ENCODE data around the gene TPH2. TPM values are rescaled to one million over a fixed set of nuclear protein-coding genes. Genes with fewer than 3 reads are reported as not detected.

TPH2 gene
- total and polyA plus RNA-seq, 10 donors, result 0.06 to 7.2 (median 1.5) TPM; not detected in 4

- intact Hi-C loops (cut with DNase I; ENCODE audit: low total_unique reads), result no loop called here
Measured at GRCh38 chr12:72018036-72018435, 79.4 kb downstream of the TPH2 start.

DNA sequence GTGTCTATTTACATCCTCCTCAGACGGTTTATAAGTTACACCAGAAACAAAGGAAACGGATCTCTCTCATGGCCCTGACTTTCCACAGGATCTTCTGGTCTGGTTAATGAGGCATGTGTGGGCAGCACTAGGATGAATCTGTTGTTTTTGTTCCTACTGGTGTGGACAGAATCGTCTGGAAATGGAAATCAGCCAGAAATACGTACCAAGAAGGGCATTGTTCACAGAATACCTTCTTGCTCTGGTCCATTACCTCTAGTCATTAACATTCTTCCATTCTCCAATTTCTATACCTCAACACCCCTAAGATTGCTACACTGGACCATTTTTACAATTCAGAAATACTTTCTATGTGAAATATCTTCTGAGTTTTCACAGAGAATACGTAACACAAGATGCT lies 86.0 kb downstream of the TPH2 start:
- intact Hi-C loops (cut with DNase I; ENCODE audit: low total_unique reads), result no loop called here
- Histone ChIP-seq H3K4me1 (no peaks in the 10 kb centered on the region), H3K27me3 (replicated peaks in 1 of 7) (peaks cover 0 to 5% (median 0%) of the 10 kb centered on the region in 7 donors), H3K4me3 (no peak overlapping the region), H3K9me3 (no peaks in the 10 kb centered on the region), H3K36me3 (no peaks in the 10 kb centered on the region), H3K27ac (no peak overlapping the region)
- DNase-seq, result no peak
- 46 to 73% (median 57%) methylated on average over 5 of the region's 5 CpGs for WGBS, 5 donors
- TF ChIP-seq POLR2AphosphoS5 (IDR thresholded peaks at IDR 0.05), result no peak
- no peak for TF ChIP-seq CTCF (IDR thresholded peaks at IDR 0.05 in 8 of 11, conservative IDR thresholded peaks at IDR 0.05 in 3 of 11)
- no peak for TF ChIP-seq POLR2A (IDR thresholded peaks at IDR 0.05)

More at GRCh38 chr12:72018036-72018435, 79.4 kb downstream of the TPH2 start:
- H3K4me3 ChIP-seq, result no peak overlapping the region
- H3K4me1 ChIP-seq, result peaks cover 0 to 11% (median 2%) of the 10 kb centered on the region in 6 donors
- TF ChIP-seq POLR2AphosphoS5 (IDR thresholded peaks at IDR 0.05) (no peak), POLR2A (IDR thresholded peaks at IDR 0.05) (no peak), CTCF (IDR thresholded peaks at IDR 0.05 in 8 of 11, conservative IDR thresholded peaks at IDR 0.05 in 3 of 11) (no peak)
- no peaks in the 10 kb centered on the region for H3K9me3 ChIP-seq
- DNase-seq, result no peak
- no peak overlapping the region for H3K27ac ChIP-seq
- no peaks in the 10 kb centered on the region for H3K36me3 ChIP-seq
- H3K27me3 ChIP-seq (replicated peaks in 1 of 7), result peaks cover 0 to 5% (median 0%) of the 10 kb centered on the region in 7 donors

DNA sequence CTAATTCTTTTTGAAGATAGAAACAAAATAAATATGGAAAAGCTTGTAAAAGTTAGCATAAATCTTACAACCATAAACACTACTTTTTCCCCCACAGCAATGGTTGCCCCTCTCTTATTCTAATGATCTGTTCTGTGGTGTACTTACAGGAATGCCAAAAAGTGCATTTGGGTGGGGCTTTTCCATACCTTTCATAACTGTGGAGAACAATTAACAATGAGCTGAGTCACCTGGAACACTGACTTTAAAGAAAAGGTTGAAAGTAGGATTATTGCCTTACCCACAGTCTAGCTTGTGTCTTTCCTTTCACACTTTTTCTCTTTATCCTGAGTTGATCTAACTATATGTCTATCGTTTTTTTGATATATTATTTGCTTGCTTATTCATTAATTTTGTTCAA lies 86.9 kb downstream of the TPH2 start:
- Histone ChIP-seq H3K36me3 (no peaks in the 10 kb centered on the region), H3K27ac (no peak overlapping the region), H3K27me3 (replicated peaks in 1 of 7) (no peaks in the 10 kb centered on the region), H3K9me3 (no peaks in the 10 kb centered on the region), H3K4me3 (no peak overlapping the region), H3K4me1 (no peaks in the 10 kb centered on the region)
- TF ChIP-seq POLR2A (IDR thresholded peaks at IDR 0.05), result no peak
- TF ChIP-seq CTCF (IDR thresholded peaks at IDR 0.05 in 8 of 11, conservative IDR thresholded peaks at IDR 0.05 in 3 of 11), result no peak
- TF ChIP-seq POLR2AphosphoS5 (IDR thresholded peaks at IDR 0.05), result no peak
- DNase-seq, result no peak
- intact Hi-C loops (cut with DNase I; ENCODE audit: low total_unique reads), result no loop called here
- 42 to 73% (median 50%) methylated on average over 1 of the region's 1 CpG for WGBS, 5 donors

DNA sequence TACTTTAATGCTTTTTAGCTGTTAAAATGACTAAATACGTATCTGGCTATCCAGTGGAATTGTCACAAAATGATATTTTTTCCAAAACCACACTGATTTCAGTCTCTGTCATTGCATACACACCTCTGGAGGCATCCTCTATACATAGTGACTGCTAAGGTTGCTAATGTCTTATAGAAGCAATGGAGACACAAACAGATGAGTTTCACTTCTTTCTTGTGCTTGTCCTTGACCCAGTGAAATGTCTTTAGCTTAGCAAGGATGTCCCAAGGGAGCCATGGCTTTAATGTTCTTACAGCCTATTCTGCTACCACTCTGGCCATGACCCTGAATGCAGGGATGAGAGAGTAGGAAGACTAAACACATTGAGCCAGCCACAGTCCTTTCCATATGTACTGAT lies 90.3 kb downstream of the TPH2 start:
- Histone ChIP-seq H3K9me3 (no peaks in the 10 kb centered on the region), H3K27ac (no peak overlapping the region), H3K27me3 (replicated peaks in 1 of 7) (no peaks in the 10 kb centered on the region), H3K4me3 (no peak overlapping the region), H3K36me3 (no peaks in the 10 kb centered on the region), H3K4me1 (no peaks in the 10 kb centered on the region)
- no peak for DNase-seq
- TF ChIP-seq CTCF (IDR thresholded peaks at IDR 0.05 in 8 of 11, conservative IDR thresholded peaks at IDR 0.05 in 3 of 11) (no peak), POLR2AphosphoS5 (IDR thresholded peaks at IDR 0.05) (no peak), POLR2A (IDR thresholded peaks at IDR 0.05) (no peak)
- 68 to 77% (median 70%) methylated on average over 1 of the region's 1 CpG for WGBS, 5 donors
- intact Hi-C loops (cut with DNase I; ENCODE audit: low total_unique reads), result no loop called here
